ENCODE data around the gene PSMD8. TPM values are rescaled to one million over a fixed set of nuclear protein-coding genes. Genes with fewer than 3 reads are reported as not detected.

Gene PSMD8
- total RNA-seq, 1 experiment from 2014 or later, result 195 TPM

GRCh38 chr19:38389101-38389925 lies 14.9 kb downstream of the PSMD8 start:
- ChIA-PET CTCF (interaction anchor here (4.0 kb wide), 1 partner anchor 14 kb away, joined by 49 read pairs; the partner anchor contains the start of gene FAM98C), POLR2A (interaction anchor here (1.7 kb wide), 1 partner anchor 13 kb away, joined by 8 read pairs; the partner anchor contains the start of gene FAM98C), RAD21 (ENCODE audit: low non-redundant PET in 1 of 2, low total read pairs in 2 of 2, uncharacterized antibody in 2 of 2, unreplicated experiment in 2 of 2) (interaction anchor here in 1 of 2 experiments (3.2 kb wide), 1 partner anchor 13 kb away, joined by 11 read pairs; the partner anchor contains the start of gene FAM98C)
- TF ChIP-seq EZH2 (IDR thresholded peaks at IDR 0.05) (no peak), REST (IDR thresholded peaks at IDR 0.05; ENCODE audit: low read depth) (no peak), JUND (IDR thresholded peaks at IDR 0.05) (no peak), FOSL1 (IDR thresholded peaks at IDR 0.05; ENCODE audit: low read depth) (no peak), EZH2phosphoT487 (IDR thresholded peaks at IDR 0.05; ENCODE audit: borderline replicate concordance) (no peak), ATF3 (IDR thresholded peaks at IDR 0.05) (no peak), MAX (IDR thresholded peaks at IDR 0.05) (no peak), RAD21 (IDR thresholded peaks at IDR 0.05; ENCODE audit: low read depth) (no peak), YY1 (IDR thresholded peaks at IDR 0.05; ENCODE audit: extremely low read depth, insufficient replicate concordance, low read depth, low read length) (no peak), ZBTB33 (IDR thresholded peaks at IDR 0.05; ENCODE audit: extremely low read depth, insufficient replicate concordance, low read length) (no peak)
- H3K27me3 ChIP-seq (ENCODE audit: insufficient read depth, low read length), result no peaks in the 10 kb centered on the region
- peak overlapping the region; percentile 58 for H3K9ac ChIP-seq (ENCODE audit: low read length)
- H3K9me3 ChIP-seq (ENCODE audit: control insufficient read depth in 1 of 2, insufficient read depth in 1 of 2, low read depth in 1 of 2, low read length in 2 of 2), result no peaks in the 10 kb centered on the region
- H3K4me2 ChIP-seq (ENCODE audit: low read length), result peak overlapping the region; percentile 93
- DNase-seq (ENCODE audit: low read depth, low spot score) (no peak), ATAC-seq (no peak)
- H4K20me1 ChIP-seq (ENCODE audit: insufficient read depth), result no peaks in the 10 kb centered on the region
- intact Hi-C loops (cut with micrococcal nuclease), result no loop called here
- peaks cover 5% of the 10 kb centered on the region; the same call in 1 of the 2 replicates for H3K79me2 ChIP-seq (ENCODE audit: insufficient read depth, low read length)
- no peak overlapping the region for H2AFZ ChIP-seq (ENCODE audit: low read depth, low read length, poor library complexity, severe bottlenecking)
- peak overlapping the region; percentile 64 to 68 for H3K4me3 ChIP-seq (replicated peaks in 1 of 2; ENCODE audit: low read depth in 1 of 2, low read length in 2 of 2)
- H3K4me1 ChIP-seq (ENCODE audit: control insufficient read depth in 1 of 2, insufficient read depth in 2 of 2, low read length in 2 of 2), result peaks cover 11 to 52% of the 10 kb centered on the region in 2 experiments
- H3K27ac ChIP-seq (ENCODE audit: low read depth, low read length), result peak overlapping the region; percentile 39; the same call in 1 of the 2 replicates
- no TSS peak for BruUV-seq (replicated peaks)
- H3K9me2 ChIP-seq (ENCODE audit: insufficient read depth), result no peaks in the 10 kb centered on the region
- H3K36me3 ChIP-seq (ENCODE audit: control insufficient read depth in 1 of 2, insufficient read depth in 2 of 2, low read length in 2 of 2), result peaks cover 0 to 2% of the 10 kb centered on the region in 2 experiments; a peak in 1 of 4 replicates
